ENCODE results near the gene ITGB1BP1.

The ITGB1BP1 gene

DNA sequence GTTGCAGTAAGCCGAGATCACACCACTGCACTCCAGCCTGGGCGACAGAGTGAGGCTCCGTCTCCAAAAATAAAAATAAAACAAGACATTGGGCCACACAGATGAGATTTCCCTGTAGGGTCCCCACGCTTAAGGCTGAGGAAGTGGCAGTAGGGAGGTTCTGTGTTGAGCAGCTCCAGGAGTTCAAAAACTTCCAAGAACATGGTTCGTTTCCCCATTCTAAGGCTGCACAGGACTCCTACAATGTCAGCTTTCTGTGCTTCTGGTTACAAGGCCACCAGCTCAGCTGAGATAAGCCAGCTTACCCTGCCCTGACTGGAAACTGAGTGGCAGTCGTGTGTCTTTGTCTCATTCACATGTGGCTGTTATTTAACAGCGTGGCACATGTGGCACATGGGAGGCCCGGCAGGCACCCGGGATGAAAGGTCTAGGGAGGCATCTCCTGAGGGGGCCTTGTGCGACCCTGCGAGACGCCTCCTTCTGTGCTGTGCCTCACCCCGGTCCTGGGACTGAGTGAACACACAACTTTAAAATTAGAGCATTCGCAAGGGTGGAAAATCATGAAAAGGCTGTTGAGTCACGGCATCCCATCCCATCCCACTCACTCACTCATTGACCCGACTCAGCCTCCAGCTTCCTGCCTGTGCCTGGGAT, 7.7 kb downstream of the ITGB1BP1 start:
- TF ChIP-seq, protein P1, sequence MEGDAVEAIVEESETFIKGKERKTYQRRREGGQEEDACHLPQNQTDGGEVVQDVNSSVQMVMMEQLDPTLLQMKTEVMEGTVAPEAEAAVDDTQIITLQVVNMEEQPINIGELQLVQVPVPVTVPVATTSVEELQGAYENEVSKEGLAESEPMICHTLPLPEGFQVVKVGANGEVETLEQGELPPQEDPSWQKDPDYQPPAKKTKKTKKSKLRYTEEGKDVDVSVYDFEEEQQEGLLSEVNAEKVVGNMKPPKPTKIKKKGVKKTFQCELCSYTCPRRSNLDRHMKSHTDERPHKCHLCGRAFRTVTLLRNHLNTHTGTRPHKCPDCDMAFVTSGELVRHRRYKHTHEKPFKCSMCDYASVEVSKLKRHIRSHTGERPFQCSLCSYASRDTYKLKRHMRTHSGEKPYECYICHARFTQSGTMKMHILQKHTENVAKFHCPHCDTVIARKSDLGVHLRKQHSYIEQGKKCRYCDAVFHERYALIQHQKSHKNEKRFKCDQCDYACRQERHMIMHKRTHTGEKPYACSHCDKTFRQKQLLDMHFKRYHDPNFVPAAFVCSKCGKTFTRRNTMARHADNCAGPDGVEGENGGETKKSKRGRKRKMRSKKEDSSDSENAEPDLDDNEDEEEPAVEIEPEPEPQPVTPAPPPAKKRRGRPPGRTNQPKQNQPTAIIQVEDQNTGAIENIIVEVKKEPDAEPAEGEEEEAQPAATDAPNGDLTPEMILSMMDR (IDR thresholded peaks at IDR 0.05; ENCODE audit: borderline replicate concordance, control extremely low read depth, extremely low read depth, insufficient read depth, missing control alignments), result no peak
- in situ Hi-C loops (cut with MboI; ENCODE audit: low sequenced_read_pairs, unreplicated experiment), result no loop called here
- DNase-seq (ENCODE audit: low spot score), result no peak

DNA sequence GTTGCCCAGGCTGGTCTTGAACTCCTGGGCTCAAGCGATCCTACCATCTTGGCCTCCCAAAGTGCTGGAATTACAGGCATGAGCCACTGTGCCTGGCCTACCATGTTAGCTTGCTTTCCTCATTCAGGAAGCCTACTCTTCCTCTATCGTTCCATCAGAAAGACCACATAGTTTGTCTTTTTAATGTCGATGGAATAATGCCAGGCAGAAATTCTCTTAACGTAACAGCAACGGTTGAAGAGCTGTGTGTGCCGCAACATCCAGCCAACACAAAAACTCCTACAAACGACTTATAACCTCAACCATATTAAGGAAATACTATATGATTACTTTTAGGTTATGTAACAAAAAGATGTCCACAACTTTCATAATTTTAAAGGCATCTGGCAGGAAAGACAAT, 10.5 kb downstream of the ITGB1BP1 start:
- in situ Hi-C loops (cut with MboI; ENCODE audit: low sequenced_read_pairs, unreplicated experiment), result no loop called here
- TF ChIP-seq, protein P1 (IDR thresholded peaks at IDR 0.05; ENCODE audit: borderline replicate concordance, control extremely low read depth, extremely low read depth, insufficient read depth, missing control alignments), result no peak
- no peak for DNase-seq (ENCODE audit: low spot score)

DNA sequence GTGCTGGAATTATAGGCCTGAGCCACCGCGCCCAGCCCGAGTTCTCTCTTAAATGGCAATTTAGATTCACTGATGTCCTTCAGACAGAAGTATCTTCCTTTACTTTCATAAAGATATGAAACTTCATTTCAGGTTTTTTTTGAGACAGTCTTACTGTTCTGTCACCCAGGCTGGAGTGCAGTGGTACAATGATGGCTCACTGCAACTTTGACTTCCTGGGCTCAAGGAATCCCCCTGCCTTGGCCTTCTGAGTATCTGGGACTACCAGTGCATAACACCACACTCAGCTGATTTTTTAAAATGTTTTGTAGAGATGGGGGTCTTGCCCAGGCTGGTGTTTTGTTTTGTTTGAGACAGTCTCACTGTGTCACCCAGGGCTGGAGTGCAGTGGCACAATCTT, 13.2 kb downstream of the ITGB1BP1 start:
- in situ Hi-C loops (cut with MboI; ENCODE audit: low sequenced_read_pairs, unreplicated experiment), result no loop called here
- TF ChIP-seq, protein P1 (IDR thresholded peaks at IDR 0.05; ENCODE audit: borderline replicate concordance, control extremely low read depth, extremely low read depth, insufficient read depth, missing control alignments), result no peak
- DNase-seq (ENCODE audit: low spot score), result no peak

DNA sequence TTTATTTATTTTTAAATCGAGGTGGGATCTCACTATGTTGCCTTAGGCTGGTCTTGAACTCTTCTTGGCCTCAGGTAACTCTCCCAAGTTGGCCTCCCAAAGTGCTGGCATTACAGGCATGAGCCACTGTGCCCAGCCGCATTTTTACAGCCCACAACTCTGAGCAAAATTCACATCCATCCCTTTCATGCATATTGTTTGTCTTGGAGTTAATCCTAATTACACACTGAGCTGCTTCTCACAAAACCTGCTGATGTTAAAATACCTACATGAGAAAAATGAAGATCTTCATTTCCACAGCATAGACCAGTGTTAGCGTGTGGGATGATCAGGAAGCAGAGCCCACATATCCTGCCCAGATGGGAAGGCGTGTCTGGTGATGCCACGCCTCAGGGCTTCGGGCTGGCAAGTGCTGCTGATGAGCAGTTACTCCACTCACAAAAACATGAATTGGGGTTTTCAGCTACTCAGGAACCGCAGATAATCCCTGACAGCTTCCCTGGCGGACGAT, 14.6 kb downstream of the ITGB1BP1 start:
- TF ChIP-seq, protein P1 (IDR thresholded peaks at IDR 0.05; ENCODE audit: borderline replicate concordance, control extremely low read depth, extremely low read depth, insufficient read depth, missing control alignments), result no peak
- in situ Hi-C loops (cut with MboI; ENCODE audit: low sequenced_read_pairs, unreplicated experiment), result no loop called here
- no peak for DNase-seq (ENCODE audit: low spot score)

DNA sequence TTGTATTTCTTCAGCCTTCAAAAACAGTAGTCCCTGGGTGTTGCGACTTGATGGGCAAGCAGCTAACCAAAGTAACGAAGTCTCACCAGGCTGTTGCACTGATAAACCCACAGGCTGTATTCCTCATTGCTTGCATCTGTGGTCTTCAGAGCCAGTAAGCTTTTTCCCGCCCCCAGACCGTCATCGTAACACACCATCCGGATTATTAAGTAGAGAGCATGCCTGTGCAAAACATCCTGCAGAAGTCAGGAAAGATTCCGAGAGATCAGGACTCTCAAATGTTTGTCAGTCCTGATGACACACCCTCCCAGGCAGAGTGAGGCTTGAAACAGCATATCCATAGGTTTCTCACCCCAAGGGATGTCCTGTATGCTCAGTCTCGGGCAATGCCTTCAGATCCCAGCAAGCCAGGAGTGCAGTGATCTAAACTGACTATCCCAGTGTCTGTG, 15.9 kb downstream of the ITGB1BP1 start:
- TF ChIP-seq, protein P1 (IDR thresholded peaks at IDR 0.05; ENCODE audit: borderline replicate concordance, control extremely low read depth, extremely low read depth, insufficient read depth, missing control alignments), result no peak
- no peak for DNase-seq (ENCODE audit: low spot score)
- in situ Hi-C loops (cut with MboI; ENCODE audit: low sequenced_read_pairs, unreplicated experiment), result no loop called here

DNA sequence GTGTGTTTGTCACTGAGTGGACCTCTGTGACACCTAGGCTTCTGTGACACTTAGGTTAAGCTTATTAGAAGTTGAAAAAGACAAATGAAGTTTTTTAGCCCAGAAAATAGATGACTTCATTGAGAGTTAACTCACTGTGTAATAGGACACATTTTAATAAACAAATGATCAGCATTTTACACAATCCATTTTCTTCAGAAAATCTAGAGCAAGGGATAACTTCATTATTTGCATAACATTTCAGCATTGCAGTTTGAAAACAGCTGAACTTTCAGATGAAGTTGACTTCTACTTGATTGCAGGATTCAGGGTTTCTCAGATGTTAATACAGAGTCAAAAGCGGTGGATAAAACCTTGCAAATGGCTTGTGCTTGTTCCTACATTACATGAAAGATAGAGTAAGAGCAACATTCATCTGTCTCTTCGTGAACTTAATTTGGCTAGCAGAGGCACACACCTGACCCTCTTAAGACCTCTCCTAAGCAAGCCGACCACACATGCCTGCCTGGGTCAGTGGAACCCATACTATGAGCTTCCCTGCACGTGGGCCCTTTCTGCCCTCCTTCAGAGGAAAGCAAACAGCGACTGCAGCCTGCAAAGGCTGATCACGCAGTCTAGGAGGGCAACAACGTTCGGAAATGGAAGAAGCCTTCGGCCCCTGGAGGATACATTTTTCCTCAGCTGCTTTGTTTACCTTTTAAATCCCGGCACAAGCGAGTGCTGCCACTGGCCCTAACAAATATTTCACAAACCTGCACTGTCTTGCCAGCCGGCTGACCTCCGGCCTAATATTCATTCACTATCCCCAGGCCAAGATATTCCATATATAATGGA, 16.6 kb downstream of the ITGB1BP1 start:
- in situ Hi-C loops (cut with MboI; ENCODE audit: low sequenced_read_pairs, unreplicated experiment), result no loop called here
- DNase-seq (ENCODE audit: low spot score), result no peak
- TF ChIP-seq, protein P1 (IDR thresholded peaks at IDR 0.05; ENCODE audit: borderline replicate concordance, control extremely low read depth, extremely low read depth, insufficient read depth, missing control alignments), result no peak

Measured in GM13976 (cell line).